Vagina (tissue), 2 donors: Measurements from ENCODE around the gene ADD3. TPM values are rescaled to one million over a fixed set of nuclear protein-coding genes. Genes with fewer than 3 reads are reported as not detected.
"Not testable (repeated sequence)": the region's sequence is repeated elsewhere in the genome, so short reads cannot be mapped to it uniquely, and the experiment has no call there.

Experiments used
- DNase-seq, 2 donors: peaks; one replicate each; pipeline ENCODE4 v3.0.0-alpha.2; 2017; ENCODE audit errors: extremely low spot score in 2 of 2
- H3K27ac ChIP-seq: fragments of 200-600 bp; sonication (generic); one replicate; pipeline ENCODE4 v1.5.1; 2019
- H3K27me3 ChIP-seq: fragments of 200-600 bp; sonication (generic); one replicate; pipeline ENCODE4 v1.5.1; 2019
- H3K36me3 ChIP-seq, 2 donors: fragments of 200-600 bp; sonication (generic); one replicate each; pipeline ENCODE4 v1.5.1; 2017 to 2019
- H3K4me1 ChIP-seq: fragments of 200-600 bp; sonication (generic); one replicate; pipeline ENCODE4 v1.5.1; 2019
- H3K4me3 ChIP-seq, 2 donors: fragments of 200-600 bp; sonication (generic); 1 replicate in 1 of 2; 2 replicates in 1 of 2; pipeline ENCODE4 v1.5.1; 2016 to 2019
- H3K9me3 ChIP-seq: fragments of 200-600 bp; sonication (generic); one replicate; pipeline ENCODE4 v1.5.1; 2019
- POLR2A ChIP-seq, 2 donors: fragments of 450-650 bp; IDR thresholded peaks; one replicate each; pipeline ENCODE4 v1.6.1; 2017; ENCODE audit warnings: antibody characterized with exemption in 2 of 2, mild to moderate bottlenecking in 2 of 2, moderate library complexity in 2 of 2
- POLR2AphosphoS5 ChIP-seq, 2 donors: sonication (generic); formaldehyde crosslinking; IDR thresholded peaks; one replicate each; pipeline ENCODE4 v1.9.0; 2017; ENCODE audit warnings: antibody characterized with exemption in 2 of 2, mild to moderate bottlenecking in 2 of 2, low read depth in 1 of 2; ENCODE audit not compliant: insufficient read depth in 1 of 2
- intact Hi-C: fragments of 100-400 bp; cut with DNase I; formaldehyde crosslinking; loops from one replicate; pipeline ENCODE4 v1.15.1; 2023
- total RNA-seq: library from RNA; depleted of rRNA; stranded (reverse); fragments of >200 nt; gene quantifications from one replicate; pipeline ENCODE4 v1.2.3, GENCODE V29; 2016
- TF ChIP-seq, protein P1 (sequence below), 3 experiments: fragments of 450-650 bp in 2 of 3; fragments of 200-600 bp in 1 of 3; sonication (generic) in 1 of 3; IDR thresholded peaks; one replicate each; pipeline ENCODE4 v1.5.1; 2017 to 2019; ENCODE audit warnings: antibody characterized with exemption in 3 of 3, mild to moderate bottlenecking in 2 of 3, moderate library complexity in 2 of 3

The ADD3 gene
- total RNA-seq, 1 donor from 2014 or later, result 114 TPM

DNA sequence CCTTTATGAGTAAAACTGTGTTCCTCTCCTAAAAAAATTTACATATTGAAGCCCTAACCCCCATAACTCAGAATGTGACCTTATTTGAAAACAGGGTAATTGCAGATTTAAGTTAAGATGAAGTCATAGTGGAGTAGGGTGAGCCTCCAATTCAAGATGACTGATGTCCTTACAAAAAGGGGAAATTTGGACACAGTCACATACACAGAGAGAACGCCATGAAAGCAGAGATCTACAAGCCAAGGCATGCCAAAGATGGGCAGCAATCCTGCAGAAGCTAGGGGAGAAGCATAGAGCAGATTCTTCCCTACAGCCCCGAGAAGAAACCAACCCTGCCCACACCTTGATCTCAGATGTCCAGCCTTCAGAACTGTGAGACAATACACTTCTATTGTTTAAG is 23.8 kb upstream of the ADD3 start:
- TF ChIP-seq POLR2A (IDR thresholded peaks at IDR 0.05) (no peak), POLR2AphosphoS5 (IDR thresholded peaks at IDR 0.05; ENCODE audit: insufficient read depth in 1 of 2, low read depth in 1 of 2) (no peak)
- TF ChIP-seq, protein P1, sequence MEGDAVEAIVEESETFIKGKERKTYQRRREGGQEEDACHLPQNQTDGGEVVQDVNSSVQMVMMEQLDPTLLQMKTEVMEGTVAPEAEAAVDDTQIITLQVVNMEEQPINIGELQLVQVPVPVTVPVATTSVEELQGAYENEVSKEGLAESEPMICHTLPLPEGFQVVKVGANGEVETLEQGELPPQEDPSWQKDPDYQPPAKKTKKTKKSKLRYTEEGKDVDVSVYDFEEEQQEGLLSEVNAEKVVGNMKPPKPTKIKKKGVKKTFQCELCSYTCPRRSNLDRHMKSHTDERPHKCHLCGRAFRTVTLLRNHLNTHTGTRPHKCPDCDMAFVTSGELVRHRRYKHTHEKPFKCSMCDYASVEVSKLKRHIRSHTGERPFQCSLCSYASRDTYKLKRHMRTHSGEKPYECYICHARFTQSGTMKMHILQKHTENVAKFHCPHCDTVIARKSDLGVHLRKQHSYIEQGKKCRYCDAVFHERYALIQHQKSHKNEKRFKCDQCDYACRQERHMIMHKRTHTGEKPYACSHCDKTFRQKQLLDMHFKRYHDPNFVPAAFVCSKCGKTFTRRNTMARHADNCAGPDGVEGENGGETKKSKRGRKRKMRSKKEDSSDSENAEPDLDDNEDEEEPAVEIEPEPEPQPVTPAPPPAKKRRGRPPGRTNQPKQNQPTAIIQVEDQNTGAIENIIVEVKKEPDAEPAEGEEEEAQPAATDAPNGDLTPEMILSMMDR (IDR thresholded peaks at IDR 0.05), result no peak
- Histone ChIP-seq H3K4me1 (peaks cover 5% of the 10 kb centered on the region), H3K9me3 (no peaks in the 10 kb centered on the region), H3K27ac (no peak overlapping the region), H3K27me3 (no peaks in the 10 kb centered on the region), H3K36me3 (no peaks in the 10 kb centered on the region), H3K4me3 (no peak overlapping the region)
- intact Hi-C loops, result no loop called here
- DNase-seq, result no peak

DNA sequence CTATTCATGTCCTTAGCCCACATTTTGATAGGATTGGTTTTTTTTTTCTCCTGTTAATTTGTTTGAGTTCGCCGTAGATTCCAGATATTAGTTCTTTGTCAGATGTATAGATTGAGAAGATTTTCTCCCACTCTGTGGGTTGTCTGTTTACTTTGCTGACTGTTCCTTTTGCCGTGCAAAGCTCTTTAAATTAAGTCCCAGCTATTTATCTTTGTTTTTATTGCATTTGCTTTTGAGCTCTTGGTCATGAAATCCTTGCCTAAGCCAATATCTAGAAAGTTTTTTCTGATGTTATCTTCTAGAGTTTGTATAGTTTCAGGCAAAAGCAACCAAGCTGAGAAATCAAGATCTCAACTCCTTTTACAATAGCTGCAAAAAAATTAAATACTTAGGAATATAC is 22.0 kb upstream of the ADD3 start:
- H3K36me3 ChIP-seq, DNase-seq, intact Hi-C loops, H3K27me3 ChIP-seq, H3K4me3 ChIP-seq, H3K27ac ChIP-seq, H3K9me3 ChIP-seq, H3K4me1 ChIP-seq: not testable (repeated sequence)

DNA sequence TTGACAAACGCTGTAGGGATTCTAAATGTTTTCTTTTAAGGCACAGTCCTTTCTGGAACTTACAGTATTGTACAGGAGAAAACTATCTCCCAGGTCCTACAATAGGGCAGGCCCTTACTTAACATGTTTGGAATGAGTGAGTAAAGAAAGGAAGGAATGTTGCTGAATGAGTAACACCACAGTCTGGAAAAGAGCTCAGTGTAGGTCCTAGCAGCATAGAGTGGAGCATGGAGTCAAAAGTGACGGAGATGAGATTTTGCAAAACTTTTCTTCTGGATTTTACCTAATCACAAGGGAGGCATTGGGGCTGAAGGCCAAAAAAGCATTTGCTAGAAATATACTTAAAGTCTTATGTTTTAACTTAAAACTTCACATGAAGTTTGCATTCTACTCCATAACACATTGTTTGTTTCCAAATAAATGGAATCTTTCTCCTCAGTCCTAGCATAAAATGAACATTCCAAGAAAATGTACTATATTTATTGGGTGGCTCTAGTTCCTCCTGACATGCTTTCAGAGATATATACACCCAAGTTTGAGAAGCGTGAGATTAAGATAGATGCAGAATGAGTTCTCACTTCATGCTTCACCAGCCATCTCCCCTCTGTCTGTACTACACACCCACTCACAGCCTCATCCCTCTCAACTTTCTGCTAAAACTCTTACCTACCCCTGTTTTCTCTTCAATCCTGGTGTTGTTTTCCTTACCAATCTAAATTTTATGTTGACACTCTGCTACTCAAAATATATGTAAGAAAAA is 20.2 kb upstream of the ADD3 start:
- peaks cover 4% of the 10 kb centered on the region for H3K4me1 ChIP-seq
- no peak overlapping the region for H3K27ac ChIP-seq
- DNase-seq, result no peak
- TF ChIP-seq, protein P1 (IDR thresholded peaks at IDR 0.05), result no peak
- TF ChIP-seq POLR2AphosphoS5 (IDR thresholded peaks at IDR 0.05; ENCODE audit: insufficient read depth in 1 of 2, low read depth in 1 of 2) (no peak), POLR2A (IDR thresholded peaks at IDR 0.05) (no peak)
- H3K27me3 ChIP-seq, result no peaks in the 10 kb centered on the region
- no peaks in the 10 kb centered on the region for H3K9me3 ChIP-seq
- intact Hi-C loops, result no loop called here
- no peaks in the 10 kb centered on the region for H3K36me3 ChIP-seq
- no peak overlapping the region for H3K4me3 ChIP-seq

DNA sequence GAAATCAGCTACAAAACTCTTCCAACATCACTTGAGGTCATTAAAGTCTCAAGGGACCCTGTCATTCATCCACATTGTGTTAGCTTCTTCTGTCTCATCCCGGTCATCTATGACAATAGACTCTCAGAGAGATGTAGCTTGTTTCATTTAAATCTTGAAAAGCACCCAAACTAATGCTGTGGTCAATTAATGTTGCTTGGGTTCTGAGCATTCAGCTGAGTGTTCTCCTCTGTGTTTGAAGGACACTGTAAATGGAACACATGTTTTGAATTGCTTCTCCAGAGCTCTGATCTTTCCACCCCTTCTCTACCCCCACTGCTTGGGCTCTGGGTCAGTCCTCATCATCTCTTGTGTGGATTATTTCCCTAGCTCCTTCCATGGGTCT is 19.6 kb upstream of the ADD3 start:
- H3K36me3 ChIP-seq, result no peaks in the 10 kb centered on the region
- H3K4me3 ChIP-seq, result no peak overlapping the region
- no peak overlapping the region for H3K27ac ChIP-seq

DNA sequence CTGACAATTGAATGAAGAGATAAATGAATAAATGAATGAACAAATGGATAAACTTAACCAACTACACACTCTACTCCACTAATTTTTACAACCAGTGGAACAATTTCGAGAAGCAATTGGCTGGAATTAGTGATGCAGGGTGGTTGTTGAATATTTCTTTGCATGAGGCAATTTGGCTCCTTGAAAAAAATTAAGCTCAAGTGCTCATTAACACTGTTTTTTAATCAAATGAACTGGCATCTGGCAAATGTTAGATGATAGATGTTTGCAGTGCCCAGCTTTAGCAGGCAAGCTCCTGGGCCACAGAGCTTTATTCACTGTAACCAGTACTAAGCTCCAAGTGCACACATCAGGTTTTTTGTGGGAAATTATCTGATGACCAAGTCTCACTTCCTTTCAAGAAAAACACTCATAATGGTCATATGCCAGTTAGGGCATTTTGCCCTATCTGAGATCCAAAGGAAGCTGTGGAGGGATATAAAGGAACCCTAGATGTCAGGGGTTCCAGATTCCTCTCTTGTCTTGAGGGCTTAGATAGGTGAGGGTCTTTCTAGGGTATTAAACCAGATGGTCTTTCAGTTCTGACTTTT is 16.4 kb upstream of the ADD3 start:
- no peaks in the 10 kb centered on the region for H3K9me3 ChIP-seq
- no peak for DNase-seq
- peaks cover 5% of the 10 kb centered on the region for H3K4me1 ChIP-seq
- intact Hi-C loops, result no loop called here
- TF ChIP-seq POLR2A (IDR thresholded peaks at IDR 0.05), result no peak
- no peak for TF ChIP-seq POLR2AphosphoS5 (IDR thresholded peaks at IDR 0.05; ENCODE audit: insufficient read depth in 1 of 2, low read depth in 1 of 2)
- TF ChIP-seq, protein P1 (IDR thresholded peaks at IDR 0.05), result no peak
- H3K27me3 ChIP-seq, result no peaks in the 10 kb centered on the region
- no peaks in the 10 kb centered on the region for H3K36me3 ChIP-seq
- no peak overlapping the region for H3K4me3 ChIP-seq
- H3K27ac ChIP-seq, result no peak overlapping the region

More for the DNA sequence above, 19.6 kb upstream of the ADD3 start:
- TF ChIP-seq, protein P1 (IDR thresholded peaks at IDR 0.05), result no peak
- TF ChIP-seq POLR2AphosphoS5 (IDR thresholded peaks at IDR 0.05; ENCODE audit: insufficient read depth in 1 of 2, low read depth in 1 of 2) (no peak), POLR2A (IDR thresholded peaks at IDR 0.05) (no peak)
- no peaks in the 10 kb centered on the region for H3K4me1 ChIP-seq
- no peak for DNase-seq
- intact Hi-C loops, result no loop called here
- H3K27me3 ChIP-seq, result no peaks in the 10 kb centered on the region
- H3K9me3 ChIP-seq, result no peaks in the 10 kb centered on the region
